DND-41 (cell line): Measurements from ENCODE around the gene HSPA12A.

ENCODE experiments used
- EZH2 ChIP-seq: IDR thresholded peaks from 3 replicates; pipeline ENCODE4 v1.6.1; 2012; ENCODE audit warnings: borderline replicate concordance, low read depth, mild to moderate bottlenecking, moderate library complexity, low read length, inconsistent platforms; ENCODE audit not compliant: severe bottlenecking
- TF ChIP-seq, protein P1 (sequence below): IDR thresholded peaks from 2 replicates; pipeline ENCODE4 v1.5.1; 2012; ENCODE audit warnings: borderline replicate concordance, low read length, moderate library complexity, mild to moderate bottlenecking; ENCODE audit not compliant: poor library complexity, severe bottlenecking; ENCODE audit errors: extremely low read depth

- TF ChIP-seq, protein P1, sequence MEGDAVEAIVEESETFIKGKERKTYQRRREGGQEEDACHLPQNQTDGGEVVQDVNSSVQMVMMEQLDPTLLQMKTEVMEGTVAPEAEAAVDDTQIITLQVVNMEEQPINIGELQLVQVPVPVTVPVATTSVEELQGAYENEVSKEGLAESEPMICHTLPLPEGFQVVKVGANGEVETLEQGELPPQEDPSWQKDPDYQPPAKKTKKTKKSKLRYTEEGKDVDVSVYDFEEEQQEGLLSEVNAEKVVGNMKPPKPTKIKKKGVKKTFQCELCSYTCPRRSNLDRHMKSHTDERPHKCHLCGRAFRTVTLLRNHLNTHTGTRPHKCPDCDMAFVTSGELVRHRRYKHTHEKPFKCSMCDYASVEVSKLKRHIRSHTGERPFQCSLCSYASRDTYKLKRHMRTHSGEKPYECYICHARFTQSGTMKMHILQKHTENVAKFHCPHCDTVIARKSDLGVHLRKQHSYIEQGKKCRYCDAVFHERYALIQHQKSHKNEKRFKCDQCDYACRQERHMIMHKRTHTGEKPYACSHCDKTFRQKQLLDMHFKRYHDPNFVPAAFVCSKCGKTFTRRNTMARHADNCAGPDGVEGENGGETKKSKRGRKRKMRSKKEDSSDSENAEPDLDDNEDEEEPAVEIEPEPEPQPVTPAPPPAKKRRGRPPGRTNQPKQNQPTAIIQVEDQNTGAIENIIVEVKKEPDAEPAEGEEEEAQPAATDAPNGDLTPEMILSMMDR, result no peak
- TF ChIP-seq EZH2, result no peak
Measured at GRCh38 chr10:116770281-116770680, 27.9 kb upstream of the HSPA12A start.
